IMR-90 (cell line): Measurements from ENCODE around the gene COL19A1. TPM values are rescaled to one million over a fixed set of nuclear protein-coding genes. Genes with fewer than 3 reads are reported as not detected.

Source experiments
- ATAC-seq: fragments of 200-7000 bp; cut with Tn5 transposase; 2 replicates; pipeline ENCODE4 v1.9.1; 2020; ENCODE audit warnings: low read depth, mild to moderate bottlenecking, moderate library complexity
- BruUV-seq: library from RNA; stranded (reverse); fragments of 400-500 nt; replicated peaks from 2 replicates; lab custom pipeline; 2021; lab: Mats Ljungman, UMichigan
- CTCF ChIA-PET: fragments of 300-600 bp; formaldehyde crosslinking; extraction: SDS; loops from one replicate; lab custom pipeline; 2021; ENCODE audit warnings: antibody characterized with exemption; lab: Yijun Ruan, JAX
- POLR2A ChIA-PET: fragments of 300-600 bp; sonication (Branson Sonifier 250); formaldehyde crosslinking; loops from one replicate; lab custom pipeline; 2022; ENCODE audit warnings: antibody characterized with exemption; ENCODE audit not compliant: unreplicated experiment; lab: Charles Lee
- DNase-seq: peaks from one replicate; pipeline ENCODE4 v3.0.0; 2013
- H2AFZ ChIP-seq: replicated peaks from 2 replicates; pipeline ENCODE3; 2013; ENCODE audit warnings: low read length, mild to moderate bottlenecking; ENCODE audit not compliant: poor library complexity
- H2AK5ac ChIP-seq: 2 replicates; pipeline ENCODE4 v1.6.1; 2013; ENCODE audit warnings: low read depth, low read length, inconsistent platforms
- H2AK9ac ChIP-seq: replicated peaks from 2 replicates; pipeline ENCODE3; 2013; ENCODE audit warnings: mild to moderate bottlenecking, low read depth, low read length, moderate library complexity; ENCODE audit not compliant: poor library complexity
- H2BK120ac ChIP-seq: 2 replicates; pipeline ENCODE4 v1.6.1; 2013; ENCODE audit warnings: low read depth, low read length, inconsistent platforms
- H2BK15ac ChIP-seq: 3 replicates; pipeline ENCODE4 v1.6.1; 2013; ENCODE audit warnings: low read depth, low read length, inconsistent platforms
- H2BK20ac ChIP-seq: 2 replicates; pipeline ENCODE4 v1.6.1; 2013; ENCODE audit warnings: low read depth, mild to moderate bottlenecking, inconsistent platforms, low read length, moderate library complexity
- H2BK5ac ChIP-seq: 2 replicates; pipeline ENCODE4 v1.6.1; 2013; ENCODE audit warnings: mild to moderate bottlenecking, low read depth, low read length, inconsistent platforms; ENCODE audit not compliant: poor library complexity, severe bottlenecking
- H3K14ac ChIP-seq: replicated peaks from 2 replicates; pipeline ENCODE4 v1.6.1; 2013; ENCODE audit warnings: low read depth, low read length, inconsistent platforms
- H3K18ac ChIP-seq: 2 replicates; pipeline ENCODE4 v1.6.1; 2013; ENCODE audit warnings: low read depth, low read length, control low read depth
- H3K23ac ChIP-seq: 2 replicates; pipeline ENCODE4 v1.6.1; 2013; ENCODE audit warnings: low read depth, low read length, inconsistent platforms
- H3K27ac ChIP-seq: 2 replicates; pipeline ENCODE4 v1.5.1; 2013; ENCODE audit warnings: mild to moderate bottlenecking, control low read depth, low read length; ENCODE audit not compliant: insufficient read depth
- H3K27me3 ChIP-seq: 2 replicates; pipeline ENCODE4 v1.6.1; 2013; ENCODE audit warnings: low read length; ENCODE audit not compliant: control insufficient read depth, insufficient read depth
- H3K36me3 ChIP-seq: 2 replicates; pipeline ENCODE4 v1.6.1; 2013; ENCODE audit warnings: low read length, mixed read lengths; ENCODE audit not compliant: control insufficient read depth, insufficient read depth
- H3K4ac ChIP-seq: 2 replicates; pipeline ENCODE4 v1.6.1; 2013; ENCODE audit warnings: low read depth, low read length, inconsistent platforms
- H3K4me1 ChIP-seq: 2 replicates; pipeline ENCODE4 v1.6.1; 2013; ENCODE audit warnings: low read length, mixed read lengths; ENCODE audit not compliant: control insufficient read depth, insufficient read depth
- H3K4me2 ChIP-seq: 2 replicates; pipeline ENCODE4 v1.6.1; 2013; ENCODE audit warnings: low read depth, mild to moderate bottlenecking, control low read depth, low read length, moderate library complexity
- H3K4me3 ChIP-seq: 2 replicates; pipeline ENCODE4 v1.5.1; 2013; ENCODE audit warnings: low read depth, mild to moderate bottlenecking, control low read depth, low read length, moderate library complexity; ENCODE audit not compliant: insufficient read depth
- H3K56ac ChIP-seq: 2 replicates; pipeline ENCODE4 v1.6.1; 2013; ENCODE audit warnings: low read length, inconsistent platforms; ENCODE audit not compliant: insufficient read depth; ENCODE audit errors: extremely low read depth
- H3K79me1 ChIP-seq, 2 experiments: 2 replicates each; pipeline ENCODE4 v1.6.1; 2013; ENCODE audit warnings: low read length in 2 of 2, inconsistent platforms in 1 of 2, low read depth in 1 of 2
- H3K9ac ChIP-seq: 2 replicates; pipeline ENCODE4 v1.6.1; 2013; ENCODE audit warnings: low read depth, low read length, control low read depth
- H3K9me1 ChIP-seq: 2 replicates; pipeline ENCODE4 v1.6.1; 2013; ENCODE audit warnings: low read length, inconsistent platforms; ENCODE audit not compliant: insufficient read depth
- H3K9me3 ChIP-seq: 2 replicates; pipeline ENCODE4 v1.6.1; 2013; ENCODE audit warnings: low read length; ENCODE audit not compliant: control insufficient read depth, insufficient read depth
- H4K20me1 ChIP-seq: 2 replicates; pipeline ENCODE4 v1.6.1; 2013; ENCODE audit warnings: low read length, inconsistent platforms; ENCODE audit not compliant: insufficient read depth
- H4K5ac ChIP-seq: 2 replicates; pipeline ENCODE4 v1.6.1; 2013; ENCODE audit warnings: mild to moderate bottlenecking, low read depth, low read length, control low read depth
- H4K8ac ChIP-seq, 2 experiments: 2 replicates each; pipeline ENCODE4 v1.6.1; 2013; ENCODE audit warnings: low read depth in 2 of 2, low read length in 2 of 2, control low read depth in 1 of 2, inconsistent platforms in 1 of 2
- H4K91ac ChIP-seq: 2 replicates; pipeline ENCODE4 v1.6.1; 2013; ENCODE audit warnings: low read depth, low read length, inconsistent platforms; ENCODE audit not compliant: insufficient read depth
- BHLHE40 ChIP-seq: fragments of 150-350 bp; IDR thresholded peaks from 2 replicates; pipeline ENCODE4 v1.6.1; 2016; ENCODE audit warnings: mild to moderate bottlenecking, low read depth, low read length
- CEBPB ChIP-seq: IDR thresholded peaks from 2 replicates; pipeline ENCODE4 v1.6.1; 2012; ENCODE audit warnings: low read depth, low read length, improper control_type of control experiment
- CHD1 ChIP-seq: IDR thresholded peaks from 2 replicates; pipeline ENCODE4 v1.6.1; 2012; ENCODE audit warnings: low read depth, low read length, improper control_type of control experiment
- CTCF ChIP-seq: conservative IDR thresholded peaks from 2 replicates; pipeline ENCODE4 v1.5.1; 2012; ENCODE audit warnings: mild to moderate bottlenecking, low read depth, low read length, improper control_type of control experiment
- ELK1 ChIP-seq: fragments of 150-350 bp; IDR thresholded peaks from 2 replicates; pipeline ENCODE4 v1.6.1; 2016; ENCODE audit warnings: low read depth, mild to moderate bottlenecking, low read length, moderate library complexity, borderline replicate concordance
- FOS ChIP-seq: fragments of 150-350 bp; IDR thresholded peaks from 2 replicates; pipeline ENCODE4 v1.6.1; 2016; ENCODE audit warnings: low read depth, low read length
- MAFK ChIP-seq: IDR thresholded peaks from 2 replicates; pipeline ENCODE4 v1.6.1; 2012; ENCODE audit warnings: low read depth, low read length, improper control_type of control experiment
- MAZ ChIP-seq: IDR thresholded peaks from 2 replicates; pipeline ENCODE4 v1.6.1; 2012; ENCODE audit warnings: low read depth, mild to moderate bottlenecking, low read length, improper control_type of control experiment, moderate library complexity, borderline replicate concordance
- MXI1 ChIP-seq: IDR thresholded peaks from 2 replicates; pipeline ENCODE4 v1.6.1; 2012; ENCODE audit warnings: low read depth, mild to moderate bottlenecking, low read length, moderate library complexity, borderline replicate concordance
- NFE2L2 ChIP-seq: fragments of 150-350 bp; IDR thresholded peaks from 2 replicates; pipeline ENCODE4 v1.6.1; 2016; ENCODE audit warnings: low read depth, mild to moderate bottlenecking, low read length
- POLR2A ChIP-seq: IDR thresholded peaks from 2 replicates; pipeline ENCODE4 v1.6.1; 2012; ENCODE audit warnings: mild to moderate bottlenecking, low read depth, low read length
- RAD21 ChIP-seq: IDR thresholded peaks from 2 replicates; pipeline ENCODE4 v1.6.1; 2012; ENCODE audit warnings: low read length, improper control_type of control experiment
- RCOR1 ChIP-seq: IDR thresholded peaks from 2 replicates; pipeline ENCODE4 v1.6.1; 2012; ENCODE audit warnings: mild to moderate bottlenecking, low read length, improper control_type of control experiment; ENCODE audit not compliant: insufficient replicate concordance
- RFX5 ChIP-seq: IDR thresholded peaks from 2 replicates; pipeline ENCODE4 v1.8.0; 2012; ENCODE audit warnings: low read depth, mild to moderate bottlenecking, low read length, moderate library complexity
- SMC3 ChIP-seq: fragments of 150-350 bp; IDR thresholded peaks from 2 replicates; pipeline ENCODE4 v1.6.1; 2016; ENCODE audit warnings: low read depth, mild to moderate bottlenecking, antibody characterized with exemption, low read length, moderate library complexity
- USF2 ChIP-seq: fragments of 150-350 bp; IDR thresholded peaks from 2 replicates; pipeline ENCODE4 v1.6.1; 2017; ENCODE audit warnings: mild to moderate bottlenecking, antibody characterized with exemption, low read length, low read depth
- WGBS, 2 experiments: methylation state at CpG; one replicate each; pipeline versions ENCODE4 v1.1.5 to v1.1.7; 2013; ENCODE audit warnings: missing lambda C conversion rate in 2 of 2; ENCODE audit not compliant: insufficient read length in 1 of 2; ENCODE audit errors: extremely low coverage in 2 of 2; 5-methylcytosine and 5-hydroxymethylcytosine counted together
- dilution Hi-C: fragments of 300-500 bp; cut with HindIII; formaldehyde crosslinking; loops from one replicate; pipeline ENCODE4 v1.14.3; 2018; ENCODE audit warnings: low sequenced_read_pairs; ENCODE audit not compliant: unreplicated experiment
- in situ Hi-C: fragments of 300-500 bp; cut with MboI; formaldehyde crosslinking; loops from 3 replicates; pipeline ENCODE4 v1.14.3; 2019; ENCODE audit warnings: low sequenced_read_pairs, inconsistent platforms, mixed read lengths
- intact Hi-C: fragments of 100-400 bp; cut with micrococcal nuclease; formaldehyde crosslinking; loops from 2 replicates; pipeline ENCODE4 v1.10.0; 2022
- polyA plus RNA-seq, 3 experiments: library from polyadenylated mRNA; depleted of rRNA; stranded (reverse); fragments of >200 nt; gene quantifications; 2 replicates each; pipeline ENCODE4 v1.2.3, GENCODE V29; 2012; ENCODE audit warnings: low replicate concordance in 1 of 3
- total RNA-seq: library from RNA; depleted of rRNA; stranded (reverse); fragments of >200 nt; gene quantifications from 2 replicates; pipeline ENCODE4 v1.2.3, GENCODE V29; 2012

COL19A1 gene
- total and polyA plus RNA-seq, 2 of the 4 experiments (the other 2 are of a cell fraction), result under 0.01 TPM; not detected in 1

- in situ Hi-C loops, result no loop called here
- BruUV-seq, result no TSS peak
- no peaks in the 10 kb centered on the region for H3K36me3 ChIP-seq
- no peaks in the 10 kb centered on the region for H3K9me3 ChIP-seq
- ATAC-seq, result no peak
- no peak overlapping the region for H3K9ac ChIP-seq
- H4K5ac ChIP-seq, result no peak overlapping the region
- H2BK20ac ChIP-seq, result no peak overlapping the region
- H2BK15ac ChIP-seq, result no peak overlapping the region
- H2AK5ac ChIP-seq, result no peak overlapping the region
- H3K9me1 ChIP-seq, result no peaks in the 10 kb centered on the region
- TF ChIP-seq MAZ, result no peak
- no peak for TF ChIP-seq RFX5
- no peak for TF ChIP-seq BHLHE40
- no peak for TF ChIP-seq MAFK
- no peak for TF ChIP-seq POLR2A
- TF ChIP-seq RCOR1, result no peak
- no peak for TF ChIP-seq CHD1
- TF ChIP-seq SMC3, result no peak
- TF ChIP-seq MXI1, result no peak
- no peak for TF ChIP-seq RAD21
- no peak for TF ChIP-seq ELK1
- no peak for TF ChIP-seq NFE2L2
- TF ChIP-seq FOS, result no peak
- no peak for TF ChIP-seq CTCF
- TF ChIP-seq CEBPB, result no peak
- no peak for TF ChIP-seq USF2
- H2BK5ac ChIP-seq, result no peak overlapping the region
- H2BK120ac ChIP-seq, result no peak overlapping the region
- no peaks in the 10 kb centered on the region for H3K4me1 ChIP-seq
- intact Hi-C loops, result no loop called here
- dilution Hi-C loops, result no loop called here
- no peak for DNase-seq
- no peak overlapping the region for H3K14ac ChIP-seq
- ChIA-PET POLR2A (no interaction called here), CTCF (interaction anchor here (1.1 kb wide), 1 partner anchor 63 kb away, joined by 4 read pairs; no protein-coding TSS in a partner anchor)
- H3K4me2 ChIP-seq, result no peak overlapping the region
- H3K23ac ChIP-seq, result no peak overlapping the region
- no peaks in the 10 kb centered on the region for H3K27me3 ChIP-seq
- H3K79me1 ChIP-seq, result no peaks in the 10 kb centered on the region
- no peak overlapping the region for H3K18ac ChIP-seq
- no peak overlapping the region for H2AK9ac ChIP-seq
- no peak overlapping the region for H3K4me3 ChIP-seq
- whole genome bisulfite sequencing, 2 experiments, result no CpG with 5 or more reads among the region's 2 CpGs
- no peak overlapping the region for H4K91ac ChIP-seq
- H3K56ac ChIP-seq, result no peak overlapping the region
- no peak overlapping the region for H3K27ac ChIP-seq
- H4K8ac ChIP-seq, result no peak overlapping the region
- H4K20me1 ChIP-seq, result no peaks in the 10 kb centered on the region
- H3K4ac ChIP-seq, result no peak overlapping the region
- no peak overlapping the region for H2AFZ ChIP-seq
Observed at GRCh38 chr6:69994251-69994650, 127.9 kb downstream of the COL19A1 start.
